Vagina (tissue), 2 donors: ENCODE measurements around the gene COTL1. TPM values are rescaled to one million over a fixed set of nuclear protein-coding genes. Genes with fewer than 3 reads are reported as not detected.
"Not testable (repeated sequence)": the region's sequence is repeated elsewhere in the genome, so short reads cannot be mapped to it uniquely, and the experiment has no call there.

Experiments
- DNase-seq, 2 donors: peaks; one replicate each; pipeline ENCODE4 v3.0.0-alpha.2; 2017; ENCODE audit errors: extremely low spot score in 2 of 2
- H3K27ac ChIP-seq: fragments of 200-600 bp; sonication (generic); one replicate; pipeline ENCODE4 v1.5.1; 2019
- H3K27me3 ChIP-seq: fragments of 200-600 bp; sonication (generic); one replicate; pipeline ENCODE4 v1.5.1; 2019
- H3K36me3 ChIP-seq, 2 donors: fragments of 200-600 bp; sonication (generic); one replicate each; pipeline ENCODE4 v1.5.1; 2017 to 2019
- H3K4me1 ChIP-seq: fragments of 200-600 bp; sonication (generic); one replicate; pipeline ENCODE4 v1.5.1; 2019
- H3K4me3 ChIP-seq, 2 donors: fragments of 200-600 bp; sonication (generic); 1 replicate in 1 of 2; 2 replicates in 1 of 2; pipeline ENCODE4 v1.5.1; 2016 to 2019
- H3K9me3 ChIP-seq: fragments of 200-600 bp; sonication (generic); one replicate; pipeline ENCODE4 v1.5.1; 2019
- POLR2A ChIP-seq, 2 donors: fragments of 450-650 bp; IDR thresholded peaks; one replicate each; pipeline ENCODE4 v1.6.1; 2017; ENCODE audit warnings: antibody characterized with exemption in 2 of 2, mild to moderate bottlenecking in 2 of 2, moderate library complexity in 2 of 2
- POLR2AphosphoS5 ChIP-seq, 2 donors: sonication (generic); formaldehyde crosslinking; IDR thresholded peaks; one replicate each; pipeline ENCODE4 v1.9.0; 2017; ENCODE audit warnings: antibody characterized with exemption in 2 of 2, mild to moderate bottlenecking in 2 of 2, low read depth in 1 of 2; ENCODE audit not compliant: insufficient read depth in 1 of 2
- intact Hi-C: fragments of 100-400 bp; cut with DNase I; formaldehyde crosslinking; loops from one replicate; pipeline ENCODE4 v1.15.1; 2023
- total RNA-seq: library from RNA; depleted of rRNA; stranded (reverse); fragments of >200 nt; gene quantifications from one replicate; pipeline ENCODE4 v1.2.3, GENCODE V29; 2016
- TF ChIP-seq, protein P1 (sequence below), 3 experiments: fragments of 450-650 bp in 2 of 3; fragments of 200-600 bp in 1 of 3; sonication (generic) in 1 of 3; IDR thresholded peaks; one replicate each; pipeline ENCODE4 v1.5.1; 2017 to 2019; ENCODE audit warnings: antibody characterized with exemption in 3 of 3, mild to moderate bottlenecking in 2 of 3, moderate library complexity in 2 of 3

Gene COTL1
- total RNA-seq, 1 donor from 2014 or later, result 67.8 TPM

GRCh38 chr16:84637709-84638108 is 19.8 kb upstream of the COTL1 start:
- Histone ChIP-seq H3K4me1 (peaks cover 18% of the 10 kb centered on the region), H3K36me3 (no peaks in the 10 kb centered on the region), H3K27ac (no peak overlapping the region), H3K9me3 (no peaks in the 10 kb centered on the region), H3K27me3 (no peaks in the 10 kb centered on the region), H3K4me3 (no peak overlapping the region)
- intact Hi-C loops, result no loop called here
- DNase-seq, result no peak
- TF ChIP-seq POLR2A (IDR thresholded peaks at IDR 0.05), result no peak
- no peak for TF ChIP-seq POLR2AphosphoS5 (IDR thresholded peaks at IDR 0.05; ENCODE audit: insufficient read depth in 1 of 2, low read depth in 1 of 2)
- TF ChIP-seq, protein P1, sequence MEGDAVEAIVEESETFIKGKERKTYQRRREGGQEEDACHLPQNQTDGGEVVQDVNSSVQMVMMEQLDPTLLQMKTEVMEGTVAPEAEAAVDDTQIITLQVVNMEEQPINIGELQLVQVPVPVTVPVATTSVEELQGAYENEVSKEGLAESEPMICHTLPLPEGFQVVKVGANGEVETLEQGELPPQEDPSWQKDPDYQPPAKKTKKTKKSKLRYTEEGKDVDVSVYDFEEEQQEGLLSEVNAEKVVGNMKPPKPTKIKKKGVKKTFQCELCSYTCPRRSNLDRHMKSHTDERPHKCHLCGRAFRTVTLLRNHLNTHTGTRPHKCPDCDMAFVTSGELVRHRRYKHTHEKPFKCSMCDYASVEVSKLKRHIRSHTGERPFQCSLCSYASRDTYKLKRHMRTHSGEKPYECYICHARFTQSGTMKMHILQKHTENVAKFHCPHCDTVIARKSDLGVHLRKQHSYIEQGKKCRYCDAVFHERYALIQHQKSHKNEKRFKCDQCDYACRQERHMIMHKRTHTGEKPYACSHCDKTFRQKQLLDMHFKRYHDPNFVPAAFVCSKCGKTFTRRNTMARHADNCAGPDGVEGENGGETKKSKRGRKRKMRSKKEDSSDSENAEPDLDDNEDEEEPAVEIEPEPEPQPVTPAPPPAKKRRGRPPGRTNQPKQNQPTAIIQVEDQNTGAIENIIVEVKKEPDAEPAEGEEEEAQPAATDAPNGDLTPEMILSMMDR (IDR thresholded peaks at IDR 0.05), result no peak

DNA sequence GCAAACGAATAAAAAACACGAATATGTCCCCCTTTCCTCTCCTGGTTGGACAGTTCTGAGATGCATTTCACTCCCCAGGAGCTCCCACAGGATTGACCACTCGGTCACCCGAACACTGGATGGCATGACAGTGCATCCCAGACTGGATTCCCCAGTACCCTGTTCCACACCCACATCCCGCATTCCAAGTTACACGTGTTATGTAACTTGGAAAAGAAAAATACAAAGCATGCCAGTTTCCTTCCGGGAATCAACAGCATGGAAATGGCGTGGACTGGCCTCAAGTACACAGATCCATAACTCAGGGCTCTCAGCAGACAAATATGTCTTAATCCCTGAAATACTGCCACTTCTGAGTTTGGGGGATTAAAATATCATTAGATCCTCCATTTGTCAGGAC is 17.8 kb upstream of the COTL1 start:
- no peak overlapping the region for H3K27ac ChIP-seq

DNA sequence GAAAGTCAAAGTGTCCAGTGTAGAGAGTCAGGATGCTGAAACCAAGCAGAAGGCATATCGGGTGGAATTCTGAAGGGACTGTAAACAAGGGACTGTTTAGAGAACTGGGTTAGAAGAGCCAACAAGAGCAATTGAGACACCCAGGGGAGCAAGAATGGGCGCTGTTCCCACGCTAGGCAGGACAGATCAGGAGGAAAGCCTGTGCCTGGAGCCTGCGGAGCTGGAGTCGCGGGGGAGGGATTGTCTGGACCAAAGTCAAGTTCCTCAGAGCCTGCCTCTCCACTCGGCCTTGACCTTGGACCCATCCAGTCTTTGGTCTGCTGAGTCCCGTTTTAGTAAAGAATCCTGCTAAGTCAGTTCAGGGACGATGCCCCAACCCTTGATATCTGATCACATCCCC is 15.7 kb upstream of the COTL1 start:
- H3K9me3 ChIP-seq, result no peaks in the 10 kb centered on the region
- peaks cover 5% of the 10 kb centered on the region for H3K4me1 ChIP-seq
- H3K4me3 ChIP-seq, result no peak overlapping the region
- intact Hi-C loops, result no loop called here
- peak in 1 of 2 donors; percentile 51 for TF ChIP-seq POLR2AphosphoS5 (IDR thresholded peaks at IDR 0.05; ENCODE audit: insufficient read depth in 1 of 2, low read depth in 1 of 2)
- TF ChIP-seq, protein P1 (IDR thresholded peaks at IDR 0.05), result no peak
- DNase-seq, result no peak
- no peaks in the 10 kb centered on the region for H3K27me3 ChIP-seq
- H3K36me3 ChIP-seq, result no peaks in the 10 kb centered on the region
- peak overlapping the region; percentile 42 for H3K27ac ChIP-seq

More for the DNA sequence above, 17.8 kb upstream of the COTL1 start:
- DNase-seq, result no peak
- H3K36me3 ChIP-seq, result no peaks in the 10 kb centered on the region
- no peaks in the 10 kb centered on the region for H3K27me3 ChIP-seq
- peaks cover 5% of the 10 kb centered on the region for H3K4me1 ChIP-seq
- TF ChIP-seq POLR2AphosphoS5 (IDR thresholded peaks at IDR 0.05; ENCODE audit: insufficient read depth in 1 of 2, low read depth in 1 of 2) (no peak), POLR2A (IDR thresholded peaks at IDR 0.05) (no peak)
- TF ChIP-seq, protein P1 (IDR thresholded peaks at IDR 0.05), result no peak
- intact Hi-C loops, result no loop called here
- no peak overlapping the region for H3K4me3 ChIP-seq
- H3K9me3 ChIP-seq, result no peaks in the 10 kb centered on the region

DNA sequence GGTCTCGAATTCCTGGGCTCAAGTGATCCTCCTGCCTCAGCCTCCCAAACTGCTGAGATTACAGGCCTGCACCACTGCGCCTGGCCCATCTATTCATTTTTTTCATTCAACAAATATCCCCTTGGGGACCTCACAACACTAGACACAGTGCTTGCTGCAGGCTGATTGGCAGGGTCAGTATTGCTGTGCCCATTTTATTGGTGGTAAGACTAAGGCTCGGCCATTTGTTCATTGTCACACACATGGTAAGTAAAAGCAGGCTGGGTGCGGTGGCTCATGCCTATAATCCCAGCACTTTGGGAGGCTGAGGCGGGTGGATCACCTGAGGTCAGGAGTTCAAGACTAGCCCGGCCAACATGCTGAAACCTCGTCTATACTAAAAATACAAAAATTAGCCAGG is 15.0 kb upstream of the COTL1 start:
- H3K27ac ChIP-seq, H3K4me3 ChIP-seq, DNase-seq, H3K4me1 ChIP-seq, H3K27me3 ChIP-seq, intact Hi-C loops, H3K36me3 ChIP-seq, H3K9me3 ChIP-seq: not testable (repeated sequence)

GRCh38 chr16:84631886-84632285 is 14.0 kb upstream of the COTL1 start:
- Histone ChIP-seq H3K4me1 (peaks cover 5% of the 10 kb centered on the region), H3K36me3 (no peaks in the 10 kb centered on the region), H3K9me3 (no peaks in the 10 kb centered on the region), H3K27ac (no peak overlapping the region), H3K4me3 (no peak overlapping the region), H3K27me3 (no peaks in the 10 kb centered on the region)
- intact Hi-C loops, result no loop called here
- TF ChIP-seq POLR2A (IDR thresholded peaks at IDR 0.05) (no peak), POLR2AphosphoS5 (IDR thresholded peaks at IDR 0.05; ENCODE audit: insufficient read depth in 1 of 2, low read depth in 1 of 2) (no peak)
- TF ChIP-seq, protein P1 (IDR thresholded peaks at IDR 0.05), result no peak
- no peak for DNase-seq

GRCh38 chr16:84631153-84631466 is 13.2 kb upstream of the COTL1 start:
- intact Hi-C loops, result no loop called here
- H3K9me3 ChIP-seq, result no peaks in the 10 kb centered on the region
- TF ChIP-seq POLR2A (IDR thresholded peaks at IDR 0.05) (no peak), POLR2AphosphoS5 (IDR thresholded peaks at IDR 0.05; ENCODE audit: insufficient read depth in 1 of 2, low read depth in 1 of 2) (no peak)
- TF ChIP-seq, protein P1 (IDR thresholded peaks at IDR 0.05), result no peak
- no peaks in the 10 kb centered on the region for H3K36me3 ChIP-seq
- no peaks in the 10 kb centered on the region for H3K27me3 ChIP-seq
- H3K4me3 ChIP-seq, result no peak overlapping the region
- H3K4me1 ChIP-seq, result peaks cover 5% of the 10 kb centered on the region
- H3K27ac ChIP-seq, result no peak overlapping the region
- DNase-seq, result no peak
